HEK293 (cell line): ENCODE measurements around the gene SLC17A6.

Experiments
- CTCF ChIA-PET: fragments of 350-600 bp; formaldehyde crosslinking; extraction: SDS; loops from one replicate; lab custom pipeline; 2021; ENCODE audit warnings: antibody characterized with exemption; lab: Yijun Ruan, JAX
- POLR2A ChIA-PET: fragments of 300-600 bp; formaldehyde crosslinking; extraction: SDS; loops from one replicate; lab custom pipeline; 2020; ENCODE audit warnings: antibody characterized with exemption, inconsistent platforms; lab: Yijun Ruan, JAX
- H3K27ac ChIP-seq: fragments of 200-500 bp; sonication (Bioruptor generic); 2 replicates; pipeline ENCODE4 v1.5.1; 2014; ENCODE audit warnings: low read depth, low read length, control low read depth, inconsistent platforms; ENCODE audit errors: extremely low read depth
- H3K36me3 ChIP-seq, 2 experiments: fragments of 200-500 bp in 1 of 2; sonication (Bioruptor generic) in 1 of 2; 1 replicate in 1 of 2; 2 replicates in 1 of 2; pipeline ENCODE4 v1.5.1; 2014 to 2017; ENCODE audit warnings: inconsistent platforms in 2 of 2, low read length in 2 of 2; ENCODE audit not compliant: control insufficient read depth in 2 of 2, insufficient read depth in 1 of 2
- H3K4me1 ChIP-seq: fragments of 200-500 bp; sonication (Bioruptor generic); 2 replicates; pipeline ENCODE4 v1.5.1; 2014; ENCODE audit warnings: mild to moderate bottlenecking, low read length, inconsistent platforms; ENCODE audit not compliant: control insufficient read depth, insufficient read depth
- H3K4me3 ChIP-seq: 2 replicates; pipeline ENCODE4 v1.5.1; 2011; ENCODE audit warnings: low read depth, mild to moderate bottlenecking, control low read depth, low read length, moderate library complexity
- H3K9me3 ChIP-seq: fragments of 200-500 bp; sonication (Bioruptor generic); 2 replicates; pipeline ENCODE4 v1.5.1; 2014; ENCODE audit warnings: low read depth, low read length, inconsistent platforms; ENCODE audit not compliant: control insufficient read depth, insufficient read depth
- AEBP2 ChIP-seq: fragments of 450-650 bp; formaldehyde crosslinking; IDR thresholded peaks from 2 replicates; pipeline ENCODE4 v1.5.1; 2016; ENCODE audit warnings: missing biosample characterization, missing genetic modification characterization, borderline replicate concordance
- FEZF1 ChIP-seq: fragments of 450-650 bp; formaldehyde crosslinking; IDR thresholded peaks from 2 replicates; pipeline ENCODE4 v1.5.1; 2016; ENCODE audit warnings: missing biosample characterization, missing genetic modification characterization
- IKZF3 ChIP-seq: fragments of 450-650 bp; IDR thresholded peaks from 2 replicates; pipeline ENCODE4 v1.5.0; 2018; ENCODE audit warnings: missing biosample characterization, mild to moderate bottlenecking, missing genetic modification characterization, moderate library complexity
- OVOL3 ChIP-seq: fragments of 450-650 bp; formaldehyde crosslinking; IDR thresholded peaks from 2 replicates; pipeline ENCODE4 v1.5.1; 2016; ENCODE audit warnings: missing biosample characterization, missing genetic modification characterization
- SCRT1 ChIP-seq: fragments of 450-650 bp; formaldehyde crosslinking; IDR thresholded peaks from 2 replicates; pipeline ENCODE4 v1.5.1; 2016; ENCODE audit warnings: missing biosample characterization, missing genetic modification characterization, borderline replicate concordance
- ZBTB10 ChIP-seq: fragments of 450-650 bp; formaldehyde crosslinking; IDR thresholded peaks from 2 replicates; pipeline ENCODE4 v1.5.1; 2016; ENCODE audit warnings: missing biosample characterization, missing genetic modification characterization
- ZBTB11 ChIP-seq: fragments of 450-650 bp; formaldehyde crosslinking; conservative IDR thresholded peaks from 2 replicates; pipeline ENCODE4 v1.5.1; 2016; ENCODE audit warnings: low read depth, missing biosample characterization, missing genetic modification characterization
- ZBTB8A ChIP-seq: fragments of 450-650 bp; formaldehyde crosslinking; IDR thresholded peaks from 2 replicates; pipeline ENCODE4 v1.5.1; 2016; ENCODE audit warnings: missing biosample characterization, missing genetic modification characterization
- ZNF157 ChIP-seq: fragments of 450-650 bp; formaldehyde crosslinking; IDR thresholded peaks from 2 replicates; pipeline ENCODE4 v1.5.1; 2016; ENCODE audit warnings: missing biosample characterization, missing genetic modification characterization
- ZNF202 ChIP-seq: fragments of 450-650 bp; formaldehyde crosslinking; IDR thresholded peaks from 2 replicates; pipeline ENCODE4 v1.5.1; 2016; ENCODE audit warnings: missing biosample characterization, missing genetic modification characterization, borderline replicate concordance
- ZNF23 ChIP-seq: fragments of 450-650 bp; formaldehyde crosslinking; IDR thresholded peaks from 2 replicates; pipeline ENCODE4 v1.5.1; 2016; ENCODE audit warnings: missing biosample characterization, missing genetic modification characterization, borderline replicate concordance
- ZNF335 ChIP-seq: fragments of 450-650 bp; formaldehyde crosslinking; conservative IDR thresholded peaks from 2 replicates; pipeline ENCODE4 v1.5.1; 2016; ENCODE audit warnings: missing biosample characterization, missing genetic modification characterization
- ZNF341 ChIP-seq: fragments of 450-650 bp; formaldehyde crosslinking; IDR thresholded peaks from 2 replicates; pipeline ENCODE4; 2016; ENCODE audit warnings: low read depth, missing biosample characterization, missing genetic modification characterization
- ZNF473 ChIP-seq: fragments of 450-650 bp; formaldehyde crosslinking; IDR thresholded peaks from 2 replicates; pipeline ENCODE4 v1.5.1; 2017; ENCODE audit warnings: missing biosample characterization, missing genetic modification characterization
- ZNF548 ChIP-seq: fragments of 450-650 bp; formaldehyde crosslinking; IDR thresholded peaks from 2 replicates; pipeline ENCODE4 v1.5.1; 2016; ENCODE audit warnings: missing biosample characterization, missing genetic modification characterization
- ZNF555 ChIP-seq: fragments of 450-650 bp; formaldehyde crosslinking; conservative IDR thresholded peaks from 2 replicates; pipeline ENCODE4 v1.5.1; 2017; ENCODE audit warnings: missing biosample characterization, mild to moderate bottlenecking, missing genetic modification characterization, inconsistent platforms
- ZNF560 ChIP-seq: fragments of 450-650 bp; formaldehyde crosslinking; IDR thresholded peaks from 2 replicates; pipeline ENCODE4 v1.5.1; 2017; ENCODE audit warnings: missing biosample characterization, missing genetic modification characterization, borderline replicate concordance
- ZNF571 ChIP-seq: fragments of 450-650 bp; formaldehyde crosslinking; IDR thresholded peaks from 2 replicates; pipeline ENCODE4 v1.5.0; 2017; ENCODE audit warnings: missing biosample characterization, missing genetic modification characterization
- ZNF610 ChIP-seq: fragments of 450-650 bp; formaldehyde crosslinking; IDR thresholded peaks from 2 replicates; pipeline ENCODE4 v1.5.1; 2016; ENCODE audit warnings: missing biosample characterization, missing genetic modification characterization, borderline replicate concordance
- ZNF670 ChIP-seq: fragments of 450-650 bp; formaldehyde crosslinking; IDR thresholded peaks from 2 replicates; pipeline ENCODE4 v1.5.1; 2016; ENCODE audit warnings: missing biosample characterization, missing genetic modification characterization, low read depth
- ZNF830 ChIP-seq: fragments of 450-650 bp; IDR thresholded peaks from 2 replicates; pipeline ENCODE4 v1.5.0; 2018; ENCODE audit warnings: missing biosample characterization, missing genetic modification characterization, low read depth, mild to moderate bottlenecking, moderate library complexity
- ZSCAN5A ChIP-seq: fragments of 450-650 bp; formaldehyde crosslinking; IDR thresholded peaks from 2 replicates; pipeline ENCODE4 v1.5.1; 2016; ENCODE audit warnings: missing biosample characterization, missing genetic modification characterization
- TF ChIP-seq, protein P1 (sequence below): fragments of 450-650 bp; formaldehyde crosslinking; IDR thresholded peaks from 2 replicates; pipeline ENCODE4 v1.5.1; 2016; ENCODE audit warnings: missing biosample characterization, missing genetic modification characterization

Gene SLC17A6

DNA sequence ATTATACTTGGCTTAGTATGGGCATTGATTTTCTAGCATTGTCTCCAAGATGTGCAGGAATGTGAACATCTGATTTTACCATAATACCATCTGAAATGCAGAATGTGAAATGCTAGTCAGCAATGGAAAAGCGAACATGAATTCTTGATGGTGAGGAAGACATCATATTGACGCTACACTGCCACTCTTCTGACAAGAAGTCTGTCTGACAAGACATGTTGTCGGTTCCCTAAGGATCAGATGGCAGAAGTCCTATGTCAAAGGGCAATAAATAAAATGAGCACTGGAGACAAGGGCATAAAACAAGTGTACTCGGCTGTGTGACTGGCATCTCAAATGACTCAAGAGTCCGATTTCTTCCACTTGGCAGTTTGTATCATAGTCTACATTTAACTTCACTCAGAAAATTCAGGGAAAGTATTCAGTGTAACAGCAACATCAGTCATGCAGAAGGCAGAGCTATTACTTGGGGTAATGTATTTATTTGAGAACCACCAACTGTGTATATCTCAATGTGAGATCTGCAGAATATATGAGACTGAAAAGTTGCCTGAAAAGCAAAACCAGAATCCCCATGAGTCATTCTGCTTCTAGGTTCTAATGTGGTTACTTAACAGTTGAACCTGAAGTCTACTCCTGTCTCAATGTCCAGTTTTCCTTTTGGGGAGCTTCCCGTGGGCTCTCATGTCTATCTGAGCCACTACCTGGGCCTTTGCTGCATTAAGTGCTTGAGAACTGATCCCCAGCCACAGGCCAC lies 51.5 kb downstream of the SLC17A6 start (continued):
- TF ChIP-seq ZNF830 (no peak), ZBTB11 (tag by site-specific recombination) (no peak), FEZF1 (tag by site-specific recombination) (no peak), ZNF610 (no peak), ZNF23 (tag by site-specific recombination) (no peak)

DNA sequence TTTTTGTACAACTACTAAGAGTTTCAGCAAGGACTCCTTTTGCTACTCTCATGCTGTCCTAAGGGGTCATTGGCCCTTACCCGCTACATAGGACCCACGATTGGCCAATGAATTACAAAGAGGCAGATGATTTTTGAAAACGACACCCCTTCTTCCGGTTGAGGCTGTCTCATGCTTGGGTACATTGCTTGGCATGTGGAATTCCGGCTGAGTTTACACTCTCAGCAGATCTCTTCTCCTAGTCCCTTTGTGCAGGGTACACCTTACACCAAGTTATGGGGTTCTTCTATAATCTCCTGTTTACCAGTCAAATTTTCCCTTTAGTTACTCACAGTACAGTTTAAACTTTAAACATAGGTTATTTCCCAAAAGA lies 52.1 kb downstream of the SLC17A6 start:
- POLR2A ChIA-PET: no interaction called here
- H3K9me3 ChIP-seq: no peaks in the 10 kb centered on the region
- no peaks in the 10 kb centered on the region for H3K36me3 ChIP-seq
- no peak overlapping the region for H3K27ac ChIP-seq
- no peak overlapping the region for H3K4me3 ChIP-seq
- TF ChIP-seq IKZF3 (tag by site-specific recombination): no peak
- no peak for TF ChIP-seq ZNF335
- no peak for TF ChIP-seq ZNF473 (tag by site-specific recombination)
- TF ChIP-seq SCRT1: no peak
- TF ChIP-seq ZNF157 (tag by site-specific recombination): no peak
- TF ChIP-seq ZNF548 (tag by site-specific recombination): no peak
- TF ChIP-seq OVOL3 (tag by site-specific recombination): no peak
- no peak for TF ChIP-seq ZNF341 (tag by site-specific recombination)
- no peak for TF ChIP-seq ZNF670 (tag by site-specific recombination)
- TF ChIP-seq ZNF571 (tag by site-specific recombination): no peak
- TF ChIP-seq ZBTB8A: no peak
- TF ChIP-seq, protein P1, sequence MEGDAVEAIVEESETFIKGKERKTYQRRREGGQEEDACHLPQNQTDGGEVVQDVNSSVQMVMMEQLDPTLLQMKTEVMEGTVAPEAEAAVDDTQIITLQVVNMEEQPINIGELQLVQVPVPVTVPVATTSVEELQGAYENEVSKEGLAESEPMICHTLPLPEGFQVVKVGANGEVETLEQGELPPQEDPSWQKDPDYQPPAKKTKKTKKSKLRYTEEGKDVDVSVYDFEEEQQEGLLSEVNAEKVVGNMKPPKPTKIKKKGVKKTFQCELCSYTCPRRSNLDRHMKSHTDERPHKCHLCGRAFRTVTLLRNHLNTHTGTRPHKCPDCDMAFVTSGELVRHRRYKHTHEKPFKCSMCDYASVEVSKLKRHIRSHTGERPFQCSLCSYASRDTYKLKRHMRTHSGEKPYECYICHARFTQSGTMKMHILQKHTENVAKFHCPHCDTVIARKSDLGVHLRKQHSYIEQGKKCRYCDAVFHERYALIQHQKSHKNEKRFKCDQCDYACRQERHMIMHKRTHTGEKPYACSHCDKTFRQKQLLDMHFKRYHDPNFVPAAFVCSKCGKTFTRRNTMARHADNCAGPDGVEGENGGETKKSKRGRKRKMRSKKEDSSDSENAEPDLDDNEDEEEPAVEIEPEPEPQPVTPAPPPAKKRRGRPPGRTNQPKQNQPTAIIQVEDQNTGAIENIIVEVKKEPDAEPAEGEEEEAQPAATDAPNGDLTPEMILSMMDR (tag by site-specific recombination): no peak
- no peak for TF ChIP-seq ZNF202 (tag by site-specific recombination)
- TF ChIP-seq AEBP2: no peak
- no peak for TF ChIP-seq ZNF560 (tag by site-specific recombination)
- TF ChIP-seq ZBTB10 (tag by site-specific recombination): no peak
- TF ChIP-seq ZNF555 (tag by site-specific recombination): no peak
- TF ChIP-seq ZSCAN5A (tag by site-specific recombination): no peak
- TF ChIP-seq, all 188 proteins: peak for 0
- H3K4me1 ChIP-seq: no peaks in the 10 kb centered on the region
- CTCF ChIA-PET: interaction anchor here (1.1 kb wide), 1 partner anchor 12 kb away, joined by 4 read pairs; no protein-coding TSS in a partner anchor
